GM08714 (cell line): ENCODE data around the gene GLRA3.
"Not testable (repeated sequence)": the region's sequence is repeated elsewhere in the genome, so short reads cannot be mapped to it uniquely, and the experiment has no call there.

ENCODE experiments used
- H3K4me3 ChIP-seq: fragments of 200-500 bp; sonication (Bioruptor generic); 2 replicates; pipeline ENCODE4 v1.5.1; 2014; ENCODE audit warnings: mild to moderate bottlenecking, low read length, inconsistent platforms
- ZNF274 ChIP-seq: IDR thresholded peaks from 2 replicates; pipeline ENCODE4 v1.6.1; 2012; ENCODE audit warnings: mild to moderate bottlenecking, low read depth, low read length

GLRA3 gene

DNA sequence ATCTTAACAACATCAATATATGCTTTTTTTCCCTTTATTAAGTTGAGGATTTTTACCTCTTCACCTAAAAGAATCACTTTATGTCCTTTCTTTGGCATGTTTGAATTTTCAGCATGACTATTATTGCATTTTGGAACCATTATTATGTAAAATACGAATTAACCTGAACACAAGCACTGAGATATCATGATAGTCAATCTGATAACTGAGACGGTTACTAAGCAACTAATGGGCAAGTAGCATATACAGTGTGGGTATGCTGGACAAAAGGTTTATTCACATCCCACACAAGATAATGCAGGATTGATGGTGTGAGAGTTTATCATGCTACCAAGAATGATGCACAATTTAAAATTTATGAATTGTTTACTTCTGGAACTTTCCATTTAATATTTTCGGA lies 24.6 kb upstream of the GLRA3 start:
- TF ChIP-seq ZNF274, result no peak
- no peak overlapping the region for H3K4me3 ChIP-seq

DNA sequence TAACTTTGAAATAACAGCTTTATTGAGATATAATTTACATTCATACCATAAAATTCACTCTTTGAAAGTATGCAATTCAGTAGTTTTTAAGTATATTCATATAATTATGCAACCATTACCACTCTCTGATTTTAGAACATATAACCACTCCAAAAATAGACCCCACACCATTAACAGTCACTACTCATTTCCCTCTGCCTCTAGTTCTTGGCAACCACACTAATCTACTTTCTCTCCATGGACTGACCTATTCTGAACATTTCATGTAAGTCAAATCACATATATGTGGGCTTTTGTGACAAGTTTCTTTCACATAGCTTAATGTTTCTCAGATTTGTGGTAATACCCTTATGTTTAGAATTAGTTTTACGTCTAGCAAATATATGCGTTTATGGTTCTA lies 19.5 kb upstream of the GLRA3 start:
- TF ChIP-seq ZNF274, result no peak
- no peak overlapping the region for H3K4me3 ChIP-seq

DNA sequence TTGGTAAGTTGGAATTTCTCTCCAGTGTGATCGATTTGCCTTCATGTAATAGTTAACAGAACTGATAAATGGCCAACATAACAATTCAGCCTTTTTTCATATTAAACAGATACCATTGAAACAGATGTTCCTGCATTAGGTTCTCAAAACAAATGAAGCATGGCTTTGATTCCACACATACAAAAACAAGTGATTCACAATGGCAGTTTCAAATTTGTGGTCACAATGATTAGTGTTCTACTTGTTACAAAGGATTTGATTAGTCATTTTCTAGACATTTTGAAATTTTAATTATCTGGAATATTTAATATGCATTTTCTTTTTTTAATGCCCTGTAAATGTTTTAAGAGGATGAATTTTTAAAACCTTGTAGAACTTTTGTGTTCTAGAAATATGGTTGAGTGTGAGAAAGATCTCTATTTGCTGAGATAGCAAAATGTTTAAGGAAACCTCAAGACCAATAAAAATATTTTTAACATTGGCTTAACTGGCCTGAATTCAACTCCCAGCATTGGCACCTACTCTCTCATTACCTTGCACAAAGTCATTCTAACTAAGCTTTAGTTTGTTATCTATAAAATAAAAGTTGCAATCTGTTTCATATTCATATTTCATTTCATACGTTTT lies 18.9 kb upstream of the GLRA3 start:
- no peak overlapping the region for H3K4me3 ChIP-seq
- no peak for TF ChIP-seq ZNF274

DNA sequence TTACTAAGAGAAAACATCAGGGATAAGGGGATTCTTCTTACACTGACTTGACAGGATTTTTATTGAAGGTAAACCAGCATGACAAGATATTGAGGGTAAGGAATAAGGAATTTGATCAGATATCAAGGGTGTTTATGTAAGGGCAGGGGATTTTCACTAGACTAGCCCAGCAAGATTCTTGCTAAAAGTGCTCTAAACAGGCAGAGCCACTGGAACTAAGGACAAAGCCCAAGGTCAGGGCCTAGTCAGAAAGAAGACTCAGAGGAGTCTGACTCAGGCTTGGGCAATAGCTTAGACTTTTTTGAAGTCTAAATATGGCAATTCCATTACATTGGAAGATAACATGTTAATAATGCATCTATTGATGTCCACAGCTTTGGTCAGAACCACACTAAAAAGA lies 6.5 kb upstream of the GLRA3 start:
- TF ChIP-seq ZNF274, result no peak

DNA sequence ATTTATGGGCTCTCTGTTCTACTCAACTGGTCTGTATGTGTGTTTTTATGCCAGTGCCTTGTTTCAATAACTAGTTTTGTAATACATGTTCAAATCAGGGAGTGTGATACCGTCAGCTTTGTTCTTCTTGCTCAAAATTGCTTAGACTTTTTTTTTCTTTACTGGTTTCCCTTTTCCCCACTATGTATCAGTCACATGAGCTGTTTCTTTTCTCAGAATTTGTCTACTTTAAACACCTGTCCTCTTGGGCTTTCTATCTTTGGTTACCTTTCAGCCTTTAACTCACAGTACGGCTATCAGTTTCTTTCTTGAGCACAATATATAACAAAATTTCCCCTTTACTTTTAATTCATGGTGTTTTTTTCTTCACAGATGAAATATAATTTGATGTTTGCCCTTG lies 5.4 kb upstream of the GLRA3 start:
- no peak overlapping the region for H3K4me3 ChIP-seq
- no peak for TF ChIP-seq ZNF274

More for the DNA sequence above, 6.5 kb upstream of the GLRA3 start:
- H3K4me3 ChIP-seq, result no peak overlapping the region

DNA sequence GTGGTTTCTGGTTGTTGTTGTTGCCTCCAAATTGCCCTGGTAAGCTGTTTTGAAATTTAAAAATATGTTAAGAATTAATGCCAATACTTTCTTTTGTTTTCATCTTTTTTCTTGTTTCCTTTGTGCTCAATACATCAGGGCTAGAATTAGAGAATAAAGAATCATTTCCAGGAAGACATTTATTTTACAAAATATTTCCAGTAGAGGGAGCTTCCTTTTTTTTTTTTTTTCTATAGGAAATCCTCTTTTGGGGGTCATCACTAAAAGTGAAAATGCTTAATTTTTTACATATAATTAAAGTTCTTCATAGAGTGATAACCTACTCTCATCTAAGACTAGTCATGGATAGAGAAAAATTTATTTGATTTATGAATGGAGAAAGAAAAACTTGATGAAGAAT lies 2.4 kb downstream of the GLRA3 start:
- no peak overlapping the region for H3K4me3 ChIP-seq
- no peak for TF ChIP-seq ZNF274

DNA sequence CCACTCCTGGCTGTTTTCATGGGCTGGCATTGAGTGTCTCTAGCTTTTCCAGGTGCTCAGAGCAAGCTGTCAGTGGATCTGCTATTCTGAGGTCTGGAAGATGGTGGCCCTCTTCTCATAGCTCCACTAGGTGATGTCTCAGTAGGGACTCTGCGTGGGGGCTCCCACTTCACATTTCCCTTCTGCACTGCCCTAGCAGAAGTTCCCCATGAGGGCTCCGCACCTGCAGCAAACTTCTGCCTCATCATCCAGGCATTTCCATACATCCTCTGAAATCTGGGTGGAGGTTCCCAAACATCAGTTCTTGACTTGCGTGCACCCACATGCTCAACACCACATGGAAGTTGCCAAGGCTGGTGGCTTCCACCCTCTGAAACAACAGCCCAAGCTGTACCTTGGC lies 13.8 kb downstream of the GLRA3 start:
- no peak overlapping the region for H3K4me3 ChIP-seq
- TF ChIP-seq ZNF274, result no peak

DNA sequence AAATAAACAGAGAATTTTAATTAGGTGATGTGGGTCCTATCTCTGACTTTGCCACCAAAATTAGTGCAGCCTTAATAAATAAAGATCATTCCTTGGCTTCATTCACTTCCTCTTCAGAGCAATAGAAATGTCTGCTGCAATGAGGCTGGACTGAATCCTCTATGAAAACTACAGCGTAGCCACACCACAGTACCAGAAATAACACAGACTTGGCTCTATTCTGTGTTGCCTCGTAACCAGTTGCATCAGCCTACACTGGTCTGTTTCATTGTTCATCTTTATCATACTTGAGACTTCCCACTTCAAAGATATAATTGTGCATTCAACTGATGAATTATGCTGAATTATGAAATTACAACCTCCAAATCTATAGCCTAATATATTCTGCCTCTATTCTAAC lies 15.8 kb downstream of the GLRA3 start:
- no peak overlapping the region for H3K4me3 ChIP-seq
- TF ChIP-seq ZNF274, result no peak

DNA sequence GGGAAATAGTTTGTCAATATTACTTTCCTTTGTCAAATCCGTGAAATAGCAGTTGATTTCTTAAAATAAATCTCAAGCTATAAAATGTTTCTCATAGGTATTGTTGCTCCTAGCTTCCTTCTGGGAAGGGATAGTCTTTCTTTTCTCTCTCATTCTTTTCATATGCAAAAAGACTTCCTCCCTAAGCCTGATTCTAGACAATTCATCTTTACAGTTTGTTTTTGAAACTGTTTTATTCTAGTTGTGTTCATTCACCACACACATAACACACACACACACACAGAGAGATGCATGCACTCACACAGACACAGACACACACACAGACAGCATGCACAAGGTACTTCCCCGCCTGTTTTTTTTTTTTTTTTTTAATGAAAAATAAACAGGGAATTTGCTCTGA lies 18.2 kb downstream of the GLRA3 start:
- no peak for TF ChIP-seq ZNF274
- no peak overlapping the region for H3K4me3 ChIP-seq

DNA sequence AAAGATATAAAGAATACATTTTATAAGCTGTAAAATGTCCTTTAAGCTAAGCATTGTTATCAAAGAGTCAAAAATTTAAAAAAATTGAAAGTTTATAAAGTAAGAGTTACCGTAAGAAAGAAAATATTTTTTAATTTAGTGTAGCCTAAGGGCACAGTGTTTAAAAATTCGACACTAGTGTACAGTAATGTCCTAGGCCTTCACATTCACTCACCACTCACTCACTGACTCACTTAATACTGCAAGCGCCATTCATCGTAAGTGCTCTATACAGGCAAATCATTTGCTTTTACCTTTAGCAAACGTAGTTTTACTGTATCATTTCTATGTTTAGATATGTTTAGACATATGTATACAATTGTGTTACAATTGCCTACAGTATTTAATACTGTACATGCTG lies 20.2 kb downstream of the GLRA3 start:
- TF ChIP-seq ZNF274, result no peak
- no peak overlapping the region for H3K4me3 ChIP-seq

DNA sequence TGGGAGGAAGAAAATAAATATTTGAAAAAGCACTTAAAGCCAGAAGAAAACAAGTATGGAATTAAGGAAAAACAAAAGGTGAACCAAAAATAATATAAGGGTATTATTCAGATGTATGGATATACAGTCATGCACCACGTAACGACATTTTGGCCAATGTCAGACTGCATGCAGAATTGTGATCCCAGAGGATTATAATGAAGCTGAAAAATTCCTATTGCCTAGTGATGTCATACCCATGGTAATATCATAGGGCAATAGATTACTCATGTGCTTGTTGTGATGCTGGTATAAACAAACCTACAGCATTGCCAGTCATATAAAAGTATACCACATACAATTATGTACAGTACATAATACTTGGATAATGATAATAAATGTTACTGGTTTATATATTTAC lies 20.9 kb downstream of the GLRA3 start:
- no peak overlapping the region for H3K4me3 ChIP-seq
- no peak for TF ChIP-seq ZNF274

DNA sequence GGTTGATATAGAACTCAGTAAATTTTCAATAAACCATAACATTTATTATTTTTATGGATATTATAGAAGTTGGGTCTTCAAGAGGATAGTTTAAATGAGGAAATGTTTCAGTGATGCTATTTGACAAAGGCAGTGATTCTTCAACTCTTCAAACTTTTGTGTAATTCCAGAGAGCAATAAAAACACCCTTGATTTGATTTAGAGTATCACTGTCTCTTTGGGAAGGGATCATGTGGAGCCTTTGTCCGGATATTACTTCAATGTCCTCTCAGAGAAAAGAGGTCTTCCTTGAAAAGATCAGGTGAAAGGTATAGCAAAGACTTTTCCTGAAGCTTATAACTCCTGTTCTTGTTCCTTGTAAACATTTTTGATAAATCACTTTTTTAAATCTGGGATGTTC lies 23.3 kb downstream of the GLRA3 start:
- no peak for TF ChIP-seq ZNF274
- H3K4me3 ChIP-seq, result no peak overlapping the region

DNA sequence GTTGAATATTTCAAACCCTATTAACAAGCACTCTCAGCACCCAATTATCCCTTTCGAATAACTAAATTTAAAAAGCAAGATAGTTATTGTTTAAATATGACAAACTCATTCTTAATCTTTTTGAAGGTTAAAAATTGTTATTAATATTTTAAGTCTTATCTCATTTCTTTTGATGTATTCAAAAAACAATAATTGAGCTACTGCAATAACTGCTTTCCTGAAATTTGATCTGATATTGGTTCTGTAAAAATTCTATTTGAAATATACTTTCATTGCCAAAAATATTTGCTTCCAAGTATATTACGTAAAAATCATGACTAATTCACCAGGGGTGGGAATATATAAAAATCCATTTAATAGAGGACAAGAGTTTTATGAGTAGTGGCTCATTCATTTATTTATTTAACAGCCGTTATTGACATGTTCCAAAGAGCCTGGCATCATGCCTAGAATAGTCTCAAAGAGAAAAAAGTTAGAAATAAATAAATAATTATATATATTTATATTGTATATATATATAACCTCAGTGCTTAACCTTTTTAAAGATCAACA lies 34.4 kb downstream of the GLRA3 start:
- no peak overlapping the region for H3K4me3 ChIP-seq
- TF ChIP-seq ZNF274, result no peak

DNA sequence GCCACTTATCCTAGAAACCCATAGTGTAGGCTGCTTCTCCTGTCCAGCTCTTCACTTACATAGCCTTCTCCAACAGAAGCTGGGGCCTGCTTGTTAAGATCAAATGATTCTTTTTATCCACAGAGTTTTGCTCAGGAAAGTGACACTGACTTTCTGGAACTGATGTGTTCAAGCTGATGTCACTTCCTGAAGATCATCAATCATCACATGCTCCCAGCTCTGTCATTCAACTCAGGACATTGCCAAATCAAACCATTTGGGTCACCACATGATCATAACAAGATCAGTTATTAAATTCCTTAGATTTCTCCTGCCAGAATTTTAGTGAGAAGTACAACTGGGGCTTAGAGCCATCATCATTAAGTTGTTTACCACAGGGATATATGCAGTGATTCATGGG lies 39.4 kb downstream of the GLRA3 start:
- no peak for TF ChIP-seq ZNF274
- H3K4me3 ChIP-seq, result no peak overlapping the region

DNA sequence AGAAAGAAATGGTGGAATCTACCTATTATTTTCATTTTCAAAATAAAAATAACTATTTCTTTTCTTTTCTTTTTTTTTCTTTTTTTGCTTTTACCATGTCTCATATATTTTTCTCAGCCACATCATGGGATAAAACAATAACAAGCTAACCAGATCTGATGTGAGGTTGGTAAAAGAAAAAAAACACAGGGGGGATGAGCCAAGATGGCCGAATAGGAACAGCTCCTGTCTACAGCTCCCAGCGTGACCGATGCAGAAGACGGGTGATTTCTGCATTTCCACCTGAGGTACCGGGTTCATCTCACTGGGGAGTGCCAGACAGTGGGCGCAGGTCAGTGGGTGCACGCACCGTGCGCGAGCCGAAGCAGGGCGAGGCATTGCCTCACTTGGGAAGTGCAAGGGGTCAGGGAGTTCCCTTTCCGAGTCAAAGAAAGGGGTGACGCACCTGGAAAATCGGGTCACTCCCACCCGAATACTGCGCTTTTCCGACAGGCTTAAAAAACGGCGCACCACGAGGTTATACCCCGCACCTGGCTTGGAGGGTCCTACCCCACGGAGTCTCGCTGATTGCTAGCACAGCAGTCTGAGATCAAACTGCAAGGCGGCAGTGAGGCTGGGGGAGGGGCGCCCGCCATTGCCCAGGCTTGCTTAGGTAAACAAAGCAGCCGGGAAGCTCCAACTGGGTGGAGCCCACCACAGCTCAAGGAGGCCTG lies 50.6 kb downstream of the GLRA3 start:
- H3K4me3 ChIP-seq, result not testable (repeated sequence)
